Common myeloid progenitor, CD34-positive (primary cell): ENCODE data around the gene SLC48A1.

Experiments used
- CTCF ChIA-PET: fragments of 350-600 bp; sonication (Branson Sonifier 250); formaldehyde crosslinking; loops from one replicate; lab custom pipeline; 2021; ENCODE audit warnings: antibody characterized with exemption; lab: Charles Lee
- POLR2A ChIA-PET: fragments of 350-600 bp; sonication (Branson Sonifier 250); formaldehyde crosslinking; loops from one replicate; lab custom pipeline; 2021; ENCODE audit warnings: antibody characterized with exemption; lab: Charles Lee
- DNase-seq, 3 donors: peaks; one replicate each; pipeline versions ENCODE4 v3.0.0 to v3.0.0-alpha.2; 2013
- H3K27ac ChIP-seq, 2 experiments: 1 replicate in 1 of 2; 2 replicates in 1 of 2; pipeline ENCODE4 v1.7.0; 2013; ENCODE audit warnings: inconsistent platforms in 2 of 2, low read length in 2 of 2, mild to moderate bottlenecking in 2 of 2, low read depth in 1 of 2, moderate library complexity in 1 of 2; ENCODE audit not compliant: severe bottlenecking in 2 of 2, insufficient read depth in 1 of 2, poor library complexity in 1 of 2
- H3K27me3 ChIP-seq, 5 experiments: replicated peaks in 2 of 5; 1 replicate in 3 of 5; 2 replicates in 2 of 5; pipeline versions ENCODE4 v1.6.1 to v1.7.0; 2013; ENCODE audit warnings: low read length in 4 of 5, mild to moderate bottlenecking in 2 of 5, moderate library complexity in 2 of 5, inconsistent platforms in 1 of 5; ENCODE audit not compliant: insufficient read depth in 5 of 5, control insufficient read depth in 4 of 5
- H3K36me3 ChIP-seq, 4 experiments: 1 replicate in 2 of 4; 2 replicates in 2 of 4; pipeline versions ENCODE4 v1.6.1 to v1.7.0; 2013; ENCODE audit warnings: low read length in 3 of 4, control low read depth in 1 of 4, mild to moderate bottlenecking in 1 of 4; ENCODE audit not compliant: control insufficient read depth in 4 of 4, insufficient read depth in 4 of 4
- H3K4me1 ChIP-seq, 4 experiments: 1 replicate in 3 of 4; 2 replicates in 1 of 4; pipeline versions ENCODE4 v1.6.1 to v1.7.1; 2013; ENCODE audit warnings: low read length in 3 of 4, mild to moderate bottlenecking in 3 of 4, control low read depth in 1 of 4, inconsistent platforms in 1 of 4, moderate library complexity in 1 of 4; ENCODE audit not compliant: control insufficient read depth in 4 of 4, insufficient read depth in 4 of 4; ENCODE audit errors: control extremely low read depth in 1 of 4
- H3K4me3 ChIP-seq, 7 experiments: 1 replicate in 4 of 7; 2 replicates in 3 of 7; pipeline versions ENCODE4 v1.5.1 to v1.7.0; 2013; ENCODE audit warnings: mild to moderate bottlenecking in 7 of 7, low read length in 6 of 7, moderate library complexity in 6 of 7, inconsistent platforms in 2 of 7, low read depth in 2 of 7, control low read depth in 1 of 7; ENCODE audit not compliant: insufficient read depth in 4 of 7, control insufficient read depth in 1 of 7; ENCODE audit errors: extremely low read depth in 1 of 7
- H3K9me3 ChIP-seq, 5 experiments: 1 replicate in 4 of 5; 2 replicates in 1 of 5; pipeline versions ENCODE4 v1.6.1 to v1.7.1; 2013; ENCODE audit warnings: low read length in 4 of 5, mild to moderate bottlenecking in 2 of 5, inconsistent platforms in 1 of 5, low read depth in 1 of 5, moderate library complexity in 1 of 5; ENCODE audit not compliant: control insufficient read depth in 4 of 5, insufficient read depth in 2 of 5; ENCODE audit errors: control extremely low read depth in 1 of 5
- WGBS: methylation state at CpG from one replicate; pipeline ENCODE4 v1.1.5; 2013; ENCODE audit not compliant: insufficient coverage; 5-methylcytosine and 5-hydroxymethylcytosine counted together

SLC48A1 gene

DNA sequence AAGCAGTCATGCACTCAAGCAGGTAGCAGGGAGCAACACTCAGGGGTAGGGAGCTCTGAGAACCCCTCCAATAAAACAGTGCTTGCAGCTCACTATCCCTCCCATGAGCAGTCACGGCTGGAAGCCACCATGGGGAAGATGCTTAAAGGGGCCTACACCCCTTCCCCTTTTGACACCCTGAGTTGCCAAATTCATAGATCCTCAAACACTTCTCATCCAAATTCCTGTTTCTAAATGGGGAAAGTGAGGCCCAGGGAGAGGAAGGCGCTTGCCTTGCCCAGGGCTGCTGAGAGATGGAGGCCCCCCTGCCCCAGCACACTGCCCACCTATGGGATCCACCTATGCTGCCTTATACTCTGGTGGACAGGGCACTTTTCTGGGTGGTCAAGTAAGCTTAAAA, 40.5 kb upstream of the SLC48A1 start:
- POLR2A ChIA-PET = interaction anchor here (1.1 kb wide), 1 partner anchor 12 kb away, joined by 4 read pairs; no protein-coding TSS in a partner anchor
- WGBS = 75% methylated on average over 1 of the region's 2 CpGs

GRCh38 chr12:47733142-47733541, 39.9 kb upstream of the SLC48A1 start:
- WGBS = 98% methylated on average over 4 of the region's 4 CpGs
- Histone ChIP-seq H3K4me1 (no peaks in the 10 kb centered on the region), H3K27ac (no peak overlapping the region), H3K4me3 (no peak overlapping the region), H3K9me3 (no peaks in the 10 kb centered on the region), H3K27me3 (no peaks in the 10 kb centered on the region), H3K36me3 (peaks cover 0 to 5% (median 1%) of the 10 kb centered on the region in 4 experiments)
- CTCF ChIA-PET = interaction anchor here (1.0 to 35.4 kb wide), 9 partner anchors 8 to 117 kb away, joined by 3 to 1109 read pairs (median 10); partner anchors contain the start of genes ENDOU, RAPGEF3 and SLC48A1
- no peak for DNase-seq
- POLR2A ChIA-PET = interaction anchor here (0.6 kb wide), 2 partner anchors 75 to 252 kb away, joined by 3 to 5 read pairs; no protein-coding TSS in a partner anchor

More for the DNA sequence above, 40.5 kb upstream of the SLC48A1 start:
- H3K4me3 ChIP-seq = no peak overlapping the region
- no peaks in the 10 kb centered on the region for H3K4me1 ChIP-seq
- no peak overlapping the region for H3K27ac ChIP-seq
- H3K9me3 ChIP-seq = no peaks in the 10 kb centered on the region
- CTCF ChIA-PET = interaction anchor here (1.1 to 35.4 kb wide), 10 partner anchors 11 to 118 kb away, joined by 3 to 1109 read pairs (median 9); partner anchors contain the start of genes RAPGEF3 and SLC48A1
- H3K36me3 ChIP-seq = peaks cover 0 to 3% (median 1%) of the 10 kb centered on the region in 4 experiments
- no peak for DNase-seq
- H3K27me3 ChIP-seq = no peaks in the 10 kb centered on the region

- no peak overlapping the region for H3K4me3 ChIP-seq
- WGBS = 97% methylated on average over 6 of the region's 12 CpGs
- H3K27ac ChIP-seq = no peak overlapping the region
- no peaks in the 10 kb centered on the region for H3K27me3 ChIP-seq
- ChIA-PET POLR2A (no interaction called here), CTCF (interaction anchor here (0.9 to 35.4 kb wide), 6 partner anchors 9 to 44 kb away, joined by 3 to 1109 read pairs (median 70); partner anchors contain the start of gene SLC48A1)
- no peaks in the 10 kb centered on the region for H3K9me3 ChIP-seq
- H3K36me3 ChIP-seq = peaks cover 0 to 7% (median 1%) of the 10 kb centered on the region in 4 experiments
- no peak for DNase-seq
- H3K4me1 ChIP-seq = peaks cover 0 to 4% (median 1%) of the 10 kb centered on the region in 4 experiments
Measured at GRCh38 chr12:47734725-47735480, 38.1 kb upstream of the SLC48A1 start.

- DNase-seq = no peak
- CTCF ChIA-PET = interaction anchor here (0.9 to 35.4 kb wide), 6 partner anchors 8 to 43 kb away, joined by 3 to 1109 read pairs (median 44); partner anchors contain the start of gene SLC48A1
- peaks cover 0 to 11% (median 9%) of the 10 kb centered on the region in 4 experiments for H3K4me1 ChIP-seq
- peaks cover 0 to 7% (median 1%) of the 10 kb centered on the region in 4 experiments for H3K36me3 ChIP-seq
- POLR2A ChIA-PET = no interaction called here
- H3K27ac ChIP-seq = no peak overlapping the region
- H3K4me3 ChIP-seq = no peak overlapping the region
- WGBS = 95% methylated on average over 11 of the region's 11 CpGs
- H3K27me3 ChIP-seq = no peaks in the 10 kb centered on the region
- no peaks in the 10 kb centered on the region for H3K9me3 ChIP-seq
Measured at GRCh38 chr12:47735649-47736048, 37.4 kb upstream of the SLC48A1 start.

GRCh38 chr12:47736216-47736615, 36.8 kb upstream of the SLC48A1 start:
- CTCF ChIA-PET = interaction anchor here (0.9 to 35.4 kb wide), 8 partner anchors 8 to 43 kb away, joined by 3 to 1109 read pairs (median 6); partner anchors contain the start of genes ENDOU, RAPGEF3 and SLC48A1
- Histone ChIP-seq H3K36me3 (peaks cover 0 to 7% (median 1%) of the 10 kb centered on the region in 4 experiments), H3K27me3 (no peaks in the 10 kb centered on the region), H3K9me3 (no peaks in the 10 kb centered on the region), H3K4me3 (no peak overlapping the region), H3K27ac (no peak overlapping the region), H3K4me1 (peaks cover 0 to 17% (median 14%) of the 10 kb centered on the region in 4 experiments)
- DNase-seq = no peak
- POLR2A ChIA-PET = interaction anchor here (0.5 kb wide), 1 partner anchor 37 kb away, joined by 7 read pairs; the partner anchor contains the start of gene SLC48A1
- WGBS = 92% methylated on average over 4 of the region's 4 CpGs

GRCh38 chr12:47736877-47737676, 36.0 kb upstream of the SLC48A1 start:
- no peak for DNase-seq
- Histone ChIP-seq H3K9me3 (no peaks in the 10 kb centered on the region), H3K4me1 (peaks cover 4 to 25% (median 21%) of the 10 kb centered on the region in 4 experiments), H3K36me3 (peaks cover 0 to 7% (median 1%) of the 10 kb centered on the region in 4 experiments), H3K27me3 (no peaks in the 10 kb centered on the region), H3K4me3 (no peak overlapping the region), H3K27ac (no peak overlapping the region)
- ChIA-PET CTCF (interaction anchor here (0.9 to 35.4 kb wide), 8 partner anchors 7 to 42 kb away, joined by 3 to 1109 read pairs (median 6); partner anchors contain the start of genes ENDOU, RAPGEF3 and SLC48A1), POLR2A (no interaction called here)
- 96% methylated on average over 10 of the region's 19 CpGs for WGBS
